Neuronal stem cell (in vitro differentiated cells): Measurements from ENCODE around the gene KMO.

Experiments used
- DNase-seq: peaks from one replicate; pipeline ENCODE4 v3.0.0-alpha.2; 2013; ENCODE audit warnings: low spot score
- H2AFZ ChIP-seq: one replicate; pipeline ENCODE4 v1.6.1; 2013; ENCODE audit warnings: mild to moderate bottlenecking, low read length, inconsistent platforms
- H2AK5ac ChIP-seq: 2 replicates; pipeline ENCODE4 v1.6.1; 2013; ENCODE audit warnings: low read depth, mild to moderate bottlenecking, inconsistent platforms, low read length, moderate library complexity, mixed read lengths
- H2BK120ac ChIP-seq: 2 replicates; pipeline ENCODE4 v1.6.1; 2013; ENCODE audit warnings: low read depth, mild to moderate bottlenecking, inconsistent platforms, low read length, moderate library complexity, mixed read lengths
- H2BK12ac ChIP-seq: one replicate; pipeline ENCODE4 v1.6.1; 2013; ENCODE audit warnings: low read length, inconsistent platforms
- H2BK15ac ChIP-seq: 2 replicates; pipeline ENCODE4 v1.6.1; 2013; ENCODE audit warnings: mild to moderate bottlenecking, low read length, inconsistent platforms, mixed read lengths
- H2BK5ac ChIP-seq: one replicate; pipeline ENCODE4 v1.6.1; 2013; ENCODE audit warnings: inconsistent platforms, mild to moderate bottlenecking, low read length, moderate library complexity
- H3K14ac ChIP-seq: one replicate; pipeline ENCODE4 v1.6.1; 2013; ENCODE audit warnings: low read length, inconsistent platforms
- H3K18ac ChIP-seq: 2 replicates; pipeline ENCODE4 v1.6.1; 2013; ENCODE audit warnings: low read length, inconsistent platforms
- H3K23ac ChIP-seq: 2 replicates; pipeline ENCODE4 v1.6.1; 2013; ENCODE audit warnings: low read depth, mild to moderate bottlenecking, mixed read lengths, low read length, inconsistent platforms; ENCODE audit not compliant: poor library complexity
- H3K27ac ChIP-seq: replicated peaks from 3 replicates; pipeline ENCODE4 v1.5.1; 2013; ENCODE audit warnings: low read length, inconsistent platforms
- H3K27me3 ChIP-seq, 3 experiments: 2 replicates each; pipeline ENCODE4 v1.6.1; 2013; ENCODE audit warnings: low read length in 3 of 3, mild to moderate bottlenecking in 2 of 3, inconsistent platforms in 1 of 3, low read depth in 1 of 3, mixed read lengths in 1 of 3, moderate library complexity in 1 of 3; ENCODE audit not compliant: control insufficient read depth in 3 of 3, insufficient read depth in 3 of 3
- H3K36me3 ChIP-seq, 2 donors: replicated peaks in 1 of 2; 2 replicates each; pipeline ENCODE4 v1.6.1; 2013; ENCODE audit warnings: low read length in 2 of 2; ENCODE audit not compliant: control insufficient read depth in 2 of 2, insufficient read depth in 2 of 2
- H3K4ac ChIP-seq: 2 replicates; pipeline ENCODE4 v1.6.1; 2013; ENCODE audit warnings: inconsistent platforms, mild to moderate bottlenecking, low read length, moderate library complexity
- H3K4me1 ChIP-seq, 2 donors: 1 replicate in 1 of 2; 2 replicates in 1 of 2; pipeline ENCODE4 v1.6.1; 2013; ENCODE audit warnings: low read length in 2 of 2, low read depth in 1 of 2; ENCODE audit not compliant: control insufficient read depth in 2 of 2, insufficient read depth in 1 of 2
- H3K4me2 ChIP-seq: one replicate; pipeline ENCODE4 v1.6.1; 2013; ENCODE audit warnings: mild to moderate bottlenecking, low read length, inconsistent platforms; ENCODE audit not compliant: insufficient read depth, poor library complexity, severe bottlenecking
- H3K4me3 ChIP-seq, 2 donors: 2 replicates each; pipeline ENCODE4 v1.5.1; 2013; ENCODE audit warnings: low read length in 2 of 2, mild to moderate bottlenecking in 2 of 2, inconsistent platforms in 1 of 2, moderate library complexity in 1 of 2
- H3K79me1 ChIP-seq: one replicate; pipeline ENCODE4 v1.6.1; 2013; ENCODE audit warnings: low read depth, mild to moderate bottlenecking, inconsistent platforms, low read length, moderate library complexity
- H3K9ac ChIP-seq: one replicate; pipeline ENCODE4 v1.6.1; 2013; ENCODE audit warnings: mild to moderate bottlenecking, low read depth, low read length, inconsistent platforms; ENCODE audit not compliant: poor library complexity
- H3K9me3 ChIP-seq, 2 donors: replicated peaks in 1 of 2; 2 replicates each; pipeline versions ENCODE3 to v1.6.1; 2013; ENCODE audit warnings: low read length in 2 of 2, mild to moderate bottlenecking in 2 of 2, inconsistent platforms in 1 of 2, low read depth in 1 of 2, mixed read lengths in 1 of 2, moderate library complexity in 1 of 2; ENCODE audit not compliant: control insufficient read depth in 2 of 2, insufficient read depth in 1 of 2
- H4K8ac ChIP-seq: one replicate; pipeline ENCODE4 v1.6.1; 2013; ENCODE audit warnings: low read depth, mild to moderate bottlenecking, inconsistent platforms, low read length, moderate library complexity
- H4K91ac ChIP-seq: one replicate; pipeline ENCODE4 v1.6.1; 2013; ENCODE audit warnings: low read length, low read depth, mild to moderate bottlenecking, inconsistent platforms; ENCODE audit not compliant: poor library complexity
- WGBS, 2 donors: extraction: QIAGEN DNeasy Blood & Tissue Kit; methylation state at CpG; one replicate each; pipeline ENCODE4 v1.1.7; 2013; ENCODE audit warnings: missing lambda C conversion rate in 2 of 2, mixed read lengths in 1 of 2; ENCODE audit not compliant: insufficient read length in 2 of 2, insufficient replicate concordance in 1 of 2; ENCODE audit errors: extremely low coverage in 2 of 2; 5-methylcytosine and 5-hydroxymethylcytosine counted together

KMO gene

GRCh38 chr1:241614572-241614971, 82.4 kb downstream of the KMO start:
- H4K91ac ChIP-seq: no peak overlapping the region
- H3K14ac ChIP-seq: no peak overlapping the region
- H2AFZ ChIP-seq: no peak overlapping the region
- peaks cover 0 to 4% of the 10 kb centered on the region in 2 donors for H3K36me3 ChIP-seq
- no peak overlapping the region for H2AK5ac ChIP-seq
- H2BK120ac ChIP-seq: no peak overlapping the region
- H3K4me2 ChIP-seq: no peak overlapping the region
- H3K18ac ChIP-seq: no peak overlapping the region
- WGBS, 2 donors: no CpG with 5 or more reads among the region's 4 CpGs
- H2BK15ac ChIP-seq: no peak overlapping the region
- no peak overlapping the region for H2BK12ac ChIP-seq
- H3K79me1 ChIP-seq: no peaks in the 10 kb centered on the region
- H3K27ac ChIP-seq: no peak overlapping the region
- H3K4ac ChIP-seq: no peak overlapping the region
- no peak overlapping the region for H3K9ac ChIP-seq
- H4K8ac ChIP-seq: no peak overlapping the region
- peaks cover 0 to 2% of the 10 kb centered on the region in 2 donors for H3K4me1 ChIP-seq
- H2BK5ac ChIP-seq: no peak overlapping the region
- H3K23ac ChIP-seq: no peak overlapping the region
- H3K9me3 ChIP-seq: peaks cover 0 to 5% of the 10 kb centered on the region in 2 donors
- no peaks in the 10 kb centered on the region for H3K27me3 ChIP-seq
- H3K4me3 ChIP-seq: no peak overlapping the region
- DNase-seq: no peak

- no peak overlapping the region for H4K91ac ChIP-seq
- no peak for DNase-seq
Measured at GRCh38 chr1:241615043-241615974, 83.1 kb downstream of the KMO start.

GRCh38 chr1:241617426-241617825, 85.2 kb downstream of the KMO start:
- Histone ChIP-seq H4K91ac (no peak overlapping the region), H3K36me3 (peaks cover 2 to 5% of the 10 kb centered on the region in 2 donors), H3K4me2 (no peak overlapping the region), H2BK5ac (no peak overlapping the region), H3K27ac (no peak overlapping the region), H3K23ac (no peak overlapping the region), H2BK15ac (no peak overlapping the region), H3K9me3 (no peaks in the 10 kb centered on the region), H3K79me1 (no peaks in the 10 kb centered on the region), H3K4me3 (no peak overlapping the region), H2BK12ac (no peak overlapping the region), H3K4ac (no peak overlapping the region), H3K14ac (no peak overlapping the region), H3K4me1 (peaks cover 0 to 2% of the 10 kb centered on the region in 2 donors), H2AFZ (no peak overlapping the region), H2AK5ac (no peak overlapping the region), H3K9ac (no peak overlapping the region), H3K18ac (no peak overlapping the region), H2BK120ac (no peak overlapping the region), H4K8ac (no peak overlapping the region), H3K27me3 (no peaks in the 10 kb centered on the region)
- no CpG with 5 or more reads among the region's 7 CpGs for WGBS, 2 donors
- DNase-seq: no peak

More at GRCh38 chr1:241615043-241615974, 83.1 kb downstream of the KMO start:
- no peak overlapping the region for H2AK5ac ChIP-seq
- no peak overlapping the region for H3K14ac ChIP-seq
- peaks cover 0 to 2% of the 10 kb centered on the region in 2 donors for H3K4me1 ChIP-seq
- no peak overlapping the region for H3K18ac ChIP-seq
- H4K8ac ChIP-seq: no peak overlapping the region
- no peak overlapping the region for H3K23ac ChIP-seq
- H3K4me3 ChIP-seq: no peak overlapping the region
- H2AFZ ChIP-seq: no peak overlapping the region
- H3K9me3 ChIP-seq: peaks cover 0 to 5% of the 10 kb centered on the region in 2 donors
- WGBS, 2 donors: no CpG with 5 or more reads among the region's 8 CpGs
- H3K79me1 ChIP-seq: no peaks in the 10 kb centered on the region
- H2BK12ac ChIP-seq: no peak overlapping the region
- H2BK120ac ChIP-seq: no peak overlapping the region
- H3K4me2 ChIP-seq: no peak overlapping the region
- no peak overlapping the region for H3K4ac ChIP-seq
- no peak overlapping the region for H2BK15ac ChIP-seq
- H2BK5ac ChIP-seq: no peak overlapping the region
- no peak overlapping the region for H3K27ac ChIP-seq
- no peaks in the 10 kb centered on the region for H3K27me3 ChIP-seq
- H3K9ac ChIP-seq: no peak overlapping the region
- peaks cover 0 to 2% of the 10 kb centered on the region in 2 donors for H3K36me3 ChIP-seq

GRCh38 chr1:241622669-241623068, 90.5 kb downstream of the KMO start:
- H3K4ac ChIP-seq: no peak overlapping the region
- no peak overlapping the region for H2BK15ac ChIP-seq
- no peak overlapping the region for H2BK12ac ChIP-seq
- no peak overlapping the region for H2AK5ac ChIP-seq
- H4K8ac ChIP-seq: no peak overlapping the region
- H3K14ac ChIP-seq: no peak overlapping the region
- no peak overlapping the region for H3K23ac ChIP-seq
- H3K27me3 ChIP-seq: no peaks in the 10 kb centered on the region
- no peaks in the 10 kb centered on the region for H3K4me1 ChIP-seq
- peaks cover 0 to 22% of the 10 kb centered on the region in 2 donors for H3K36me3 ChIP-seq
- H3K9ac ChIP-seq: no peak overlapping the region
- H3K9me3 ChIP-seq: no peaks in the 10 kb centered on the region
- H4K91ac ChIP-seq: no peak overlapping the region
- H3K79me1 ChIP-seq: no peaks in the 10 kb centered on the region
- H2BK120ac ChIP-seq: no peak overlapping the region
- no peak overlapping the region for H3K18ac ChIP-seq
- H2AFZ ChIP-seq: no peak overlapping the region
- H3K27ac ChIP-seq: no peak overlapping the region
- H3K4me2 ChIP-seq: no peak overlapping the region
- no peak for DNase-seq
- no CpG with 5 or more reads among the region's 5 CpGs for WGBS, 2 donors
- no peak overlapping the region for H2BK5ac ChIP-seq
- H3K4me3 ChIP-seq: no peak overlapping the region
